K562 (cell line): ENCODE data around the gene ADIG. TPM values are rescaled to one million over a fixed set of nuclear protein-coding genes. Genes with fewer than 3 reads are reported as not detected.

ENCODE experiments used
- ATAC-seq: fragments of 200-7000 bp; cut with Tn5 transposase; 3 replicates; pipeline ENCODE4 v1.9.1; 2020; ENCODE audit warnings: moderate library complexity
- BruUV-seq: library from RNA; stranded (reverse); fragments of 400-500 nt; replicated peaks from 2 replicates; lab custom pipeline; 2021; lab: Mats Ljungman, UMichigan
- CTCF ChIA-PET: fragments of 300-600 bp; formaldehyde crosslinking; extraction: SDS; loops from one replicate; lab custom pipeline; 2021; ENCODE audit warnings: low intra/inter-chr PET ratio; lab: Yijun Ruan, JAX
- POLR2A ChIA-PET: fragments of 300-600, 350-650 bp; sonication (Branson Sonifier 250); formaldehyde crosslinking; extraction: SDS; loops from one replicate; lab custom pipeline; 2021; ENCODE audit warnings: antibody characterized with exemption, inconsistent platforms; lab: Yijun Ruan, JAX
- DNase-seq, 4 experiments: peaks; one replicate each; pipeline versions ENCODE4 v3.0.0 to v3.0.0-alpha.2; 2011 to 2018; ENCODE audit warnings: low spot score in 3 of 4, mixed read lengths in 3 of 4; ENCODE audit errors: extremely low read depth in 1 of 4
- FAIRE-seq: peaks from 2 replicates; lab custom pipeline; 2011; peaks lifted over from hg19 to GRCh38; lab: Jason Lieb, UNC
- H2AFZ ChIP-seq: 2 replicates; pipeline ENCODE4 v1.6.0; 2011; ENCODE audit warnings: low read depth, low read length, control low read depth, inconsistent platforms
- H3K27ac ChIP-seq: fragments of 200-600 bp; 3 replicates; pipeline ENCODE4 v1.8.0; 2011; ENCODE audit warnings: low read depth, mild to moderate bottlenecking, control low read depth, inconsistent platforms, low read length, moderate library complexity, mixed read lengths; ENCODE audit errors: extremely low read depth
- H3K27me3 ChIP-seq, 2 experiments: fragments of 300-600 bp in 1 of 2; 2 replicates in 1 of 2; 3 replicates in 1 of 2; pipeline versions ENCODE4 v1.6.0 to v1.8.0; 2011; ENCODE audit warnings: inconsistent platforms in 2 of 2, low read length in 2 of 2, mild to moderate bottlenecking in 1 of 2, mixed read lengths in 1 of 2, moderate library complexity in 1 of 2; ENCODE audit not compliant: control insufficient read depth in 2 of 2, insufficient read depth in 2 of 2
- H3K36me3 ChIP-seq: fragments of 300-600 bp; 3 replicates; pipeline ENCODE4 v1.8.0; 2011; ENCODE audit warnings: mild to moderate bottlenecking, low read length, inconsistent platforms; ENCODE audit not compliant: control insufficient read depth, insufficient read depth
- H3K4me1 ChIP-seq, 2 experiments: fragments of 200-600 bp in 1 of 2; replicated peaks in 1 of 2; 2 replicates in 1 of 2; 3 replicates in 1 of 2; pipeline versions ENCODE4 v1.5.1 to v1.8.0; 2011; ENCODE audit warnings: inconsistent platforms in 2 of 2, low read length in 2 of 2, mild to moderate bottlenecking in 1 of 2, mixed read lengths in 1 of 2, moderate library complexity in 1 of 2; ENCODE audit not compliant: control insufficient read depth in 2 of 2, insufficient read depth in 2 of 2
- H3K4me2 ChIP-seq: 2 replicates; pipeline ENCODE4 v1.6.1; 2011; ENCODE audit warnings: low read length, control low read depth, inconsistent platforms, mixed read lengths; ENCODE audit not compliant: insufficient read depth
- H3K4me3 ChIP-seq: fragments of 200-600 bp; sonication (generic), shearing (Covaris generic); 2 replicates; pipeline ENCODE4 v1.5.1; 2016; ENCODE audit warnings: control low read depth, inconsistent platforms
- H3K79me2 ChIP-seq: fragments of 200-600 bp; 3 replicates; pipeline ENCODE4 v1.8.0; 2011; ENCODE audit warnings: low read length, inconsistent platforms; ENCODE audit not compliant: control insufficient read depth, insufficient read depth
- H3K9ac ChIP-seq, 2 experiments: 2 replicates each; pipeline versions ENCODE4 v1.6.0 to v1.6.1; 2011; ENCODE audit warnings: low read depth in 2 of 2, low read length in 2 of 2, control low read depth in 1 of 2, inconsistent platforms in 1 of 2, mild to moderate bottlenecking in 1 of 2, mixed read lengths in 1 of 2; ENCODE audit not compliant: insufficient read depth in 1 of 2
- H3K9me1 ChIP-seq: one replicate; pipeline ENCODE4 v1.6.0; 2011; ENCODE audit warnings: inconsistent platforms, mild to moderate bottlenecking, low read length, moderate library complexity; ENCODE audit not compliant: control insufficient read depth, insufficient read depth
- H3K9me3 ChIP-seq: replicated peaks from 2 replicates; pipeline ENCODE4 v1.5.1; 2011; ENCODE audit warnings: low read depth, low read length, inconsistent platforms; ENCODE audit not compliant: control insufficient read depth, insufficient read depth
- H4K20me1 ChIP-seq: replicated peaks from 2 replicates; pipeline ENCODE4 v1.6.1; 2011; ENCODE audit warnings: low read length, inconsistent platforms, mixed read lengths; ENCODE audit not compliant: control insufficient read depth, insufficient read depth
- CBFA2T2 ChIP-seq: fragments of 450-650 bp; conservative IDR thresholded peaks from 2 replicates; pipeline ENCODE4 v1.6.1; 2017; ENCODE audit warnings: mild to moderate bottlenecking
- CREBBP ChIP-seq: IDR thresholded peaks from one replicate; pipeline ENCODE4 v1.6.1; 2012; ENCODE audit warnings: low read depth, mild to moderate bottlenecking, control low read depth, inconsistent platforms, low read length
- E2F8 ChIP-seq: fragments of 450-650 bp; IDR thresholded peaks from 2 replicates; pipeline ENCODE4 v1.7.1; 2018; ENCODE audit warnings: mild to moderate bottlenecking, low read depth; ENCODE audit not compliant: partially characterized antibody
- FIP1L1 ChIP-seq: fragments of 200-400 bp; formaldehyde crosslinking; IDR thresholded peaks from 2 replicates; pipeline ENCODE4 v1.6.1; 2018; ENCODE audit warnings: mild to moderate bottlenecking, low read depth, low read length; ENCODE audit not compliant: poor library complexity, severe bottlenecking
- FOSL1 ChIP-seq: fragments of 200-800 bp; sonication (Bioruptor generic); conservative IDR thresholded peaks from 2 replicates; pipeline ENCODE4 v1.6.1; 2016; ENCODE audit warnings: missing genetic modification characterization, missing compliant biosample characterization
- HMG20A ChIP-seq: fragments of 450-650 bp; formaldehyde crosslinking; conservative IDR thresholded peaks from 2 replicates; pipeline ENCODE4 v1.4.0; 2020; ENCODE audit warnings: mild to moderate bottlenecking, mixed read lengths
- MECOM ChIP-seq: fragments of 250-450 bp; sonication (Bioruptor Pico); IDR thresholded peaks from 2 replicates; pipeline ENCODE4 v1.8.0; 2022; ENCODE audit warnings: inconsistent platforms
- MEF2D ChIP-seq: conservative IDR thresholded peaks from 2 replicates; pipeline ENCODE4 v1.6.1; 2016; ENCODE audit warnings: low read depth, missing genetic modification characterization, missing compliant biosample characterization
- POLR2H ChIP-seq: IDR thresholded peaks from 2 replicates; pipeline ENCODE4 v1.6.1; 2016; ENCODE audit warnings: missing genetic modification characterization, low read depth, mild to moderate bottlenecking, control low read depth, missing compliant biosample characterization, moderate library complexity
- POLR3G ChIP-seq: IDR thresholded peaks from 2 replicates; pipeline ENCODE4 v1.6.1; 2011; ENCODE audit not compliant: insufficient read length, insufficient replicate concordance; ENCODE audit errors: extremely low read depth
- PTBP1 ChIP-seq: fragments of 200-400 bp; formaldehyde crosslinking; IDR thresholded peaks from 2 replicates; pipeline ENCODE4 v1.6.1; 2017; ENCODE audit warnings: low read depth, low read length
- RBBP5 ChIP-seq: fragments of 200-600 bp; sonication (generic); IDR thresholded peaks from 2 replicates; pipeline ENCODE4 v1.6.1; 2012; ENCODE audit warnings: borderline replicate concordance, mild to moderate bottlenecking, low read length, control low read depth, inconsistent platforms; ENCODE audit not compliant: insufficient read depth, poor library complexity, severe bottlenecking
- RFX7 ChIP-seq: fragments of 250-450 bp; sonication (Bioruptor Pico); IDR thresholded peaks from 2 replicates; pipeline ENCODE4 v1.5.1; 2021; ENCODE audit warnings: mild to moderate bottlenecking
- TAF1 ChIP-seq: IDR thresholded peaks from 2 replicates; pipeline ENCODE4 v1.6.1; 2011; ENCODE audit warnings: mild to moderate bottlenecking, low read length, moderate library complexity; ENCODE audit not compliant: insufficient read depth, control insufficient read depth, severe bottlenecking; ENCODE audit errors: extremely low read depth
- TCFL5 ChIP-seq: fragments of 250-450 bp; sonication (Bioruptor Pico); conservative IDR thresholded peaks from 2 replicates; pipeline ENCODE4 v1.6.1; 2021; ENCODE audit warnings: mild to moderate bottlenecking, moderate library complexity, matching md5 sums
- ZBED1 ChIP-seq: IDR thresholded peaks from 2 replicates; pipeline ENCODE4 v1.6.1; 2014
- ZBTB26 ChIP-seq: fragments of 450-650 bp; formaldehyde crosslinking; IDR thresholded peaks from 2 replicates; pipeline ENCODE4 v1.4.0; 2022; ENCODE audit warnings: missing genetic modification characterization
- WGBS: fragments of 100-300 bp; shearing (Covaris generic); methylation state at CpG from one replicate; pipeline ENCODE4 v1.1.6; 2016; ENCODE audit warnings: low coverage, mixed read lengths; ENCODE audit not compliant: insufficient coverage; ENCODE audit errors: missing lambda C conversion rate; 5-methylcytosine and 5-hydroxymethylcytosine counted together
- in situ Hi-C: fragments of 300-500 bp; cut with MboI; formaldehyde crosslinking; loops from 4 replicates; pipeline ENCODE4 v1.15.0; 2018; ENCODE audit warnings: inconsistent platforms, mixed read lengths
- intact Hi-C: fragments of 100-400 bp; cut with micrococcal nuclease; formaldehyde crosslinking; loops from 2 replicates; pipeline ENCODE4 v1.14.2; 2022
- polyA plus RNA-seq, 8 experiments: library from polyadenylated mRNA; depleted of rRNA in 4 of 8; stranded (reverse) in 5 of 8; unstranded in 3 of 8; fragments of >200 nt; fragmentation: Nextera tagmentation in 2 of 8; fragmentation: Illumina TruSeq in 1 of 8; extraction: Ambion mirVana in 2 of 8; extraction: Trizol in 1 of 8; gene quantifications; 2 replicates each; pipeline versions ENCODE4 v1.2.1 to v1.2.3, GENCODE V29; 2011 to 2014; ENCODE audit warnings: inconsistent platforms in 1 of 8, missing spikeins in 1 of 8
- total RNA-seq, 7 experiments: library from RNA; depleted of rRNA in 6 of 7; stranded (reverse); fragments of >200 nt in 6 of 7; fragmentation: Illumina TruSeq in 2 of 7; extraction: Trizol in 2 of 7; gene quantifications; 2 replicates each; pipeline versions ENCODE4 v1.2.1 to v1.2.3, GENCODE V29; 2011 to 2021; ENCODE audit warnings: low replicate concordance in 1 of 7

ADIG gene
- total and polyA plus RNA-seq, 9 of the 15 experiments (the other 6 are each of a cell fraction or from before 2014, with no cell fraction given), result not detected

- TF ChIP-seq ZBTB26 (CRISPR knock-in tag) (no peak), TCFL5 (CRISPR knock-in tag) (no peak), PTBP1 (no peak), POLR3G (no peak), TAF1 (no peak), RFX7 (CRISPR knock-in tag) (no peak), CBFA2T2 (no peak)
These were observed 22.2 kb upstream of the ADIG start (continued) for GRCh38 chr20:38558596-38559360.

GRCh38 chr20:38559764-38560163 lies 21.2 kb upstream of the ADIG start:
- Histone ChIP-seq H3K9me3 (no peaks in the 10 kb centered on the region), H3K36me3 (peaks cover 53% of the 10 kb centered on the region), H2AFZ (no peak overlapping the region), H3K4me2 (no peak overlapping the region), H3K27me3 (no peaks in the 10 kb centered on the region), H3K9me1 (no peaks in the 10 kb centered on the region), H3K4me3 (no peak overlapping the region), H4K20me1 (no peaks in the 10 kb centered on the region), H3K9ac (no peak overlapping the region), H3K4me1 (peaks cover 11 to 18% of the 10 kb centered on the region in 2 experiments; a peak in 4 of 5 replicates), H3K27ac (no peak overlapping the region), H3K79me2 (no peaks in the 10 kb centered on the region)
- BruUV-seq, result no TSS peak
- in situ Hi-C loops, result no loop called here
- CTCF ChIA-PET, result no interaction called here
- POLR2A ChIA-PET, result interaction anchor here (0.7 kb wide), 1 partner anchor 32 kb away, joined by 3 read pairs; no protein-coding TSS in a partner anchor
- ATAC-seq, result no peak
- intact Hi-C loops, result no loop called here
- 97% methylated on average over 3 of the region's 3 CpGs for WGBS
- DNase-seq, result no peak
- no peak for FAIRE-seq
- TF ChIP-seq MEF2D (tag) (no peak), HMG20A (CRISPR knock-in tag) (no peak), E2F8 (no peak), FIP1L1 (no peak), POLR2H (no peak), MECOM (CRISPR knock-in tag) (no peak), FOSL1 (tag) (no peak), ZBED1 (no peak), CREBBP (no peak), RBBP5 (no peak)
